HFFc6 (cell line): ENCODE data around the gene SIDT1. TPM values are rescaled to one million over a fixed set of nuclear protein-coding genes. Genes with fewer than 3 reads are reported as not detected.
A peak's percentile ranks its signal among the peaks of the same experiment; 100 is the strongest.
"Not testable (repeated sequence)": the region's sequence is repeated elsewhere in the genome, so short reads cannot be mapped to it uniquely, and the experiment has no call there.

Experiments used
- DNase-seq: peaks from one replicate; pipeline ENCODE4 v3.0.0-alpha.2; 2018
- H3K27ac Mint-ChIP-seq: 2 replicates; pipeline ENCODE4 v1.8.0; 2020; ENCODE audit warnings: mild to moderate bottlenecking, mixed read lengths
- H3K27me3 Mint-ChIP-seq: 2 replicates; pipeline ENCODE4 v1.8.0; 2021; ENCODE audit warnings: mild to moderate bottlenecking, moderate library complexity, mixed read lengths; ENCODE audit not compliant: insufficient read depth
- H3K36me3 Mint-ChIP-seq: 2 replicates; pipeline ENCODE4 v1.8.0; 2021; ENCODE audit warnings: low read depth, mixed read lengths
- H3K4me1 Mint-ChIP-seq: 2 replicates; pipeline ENCODE4 v1.8.0; 2020; ENCODE audit warnings: low read depth, mixed read lengths
- H3K4me3 Mint-ChIP-seq: 2 replicates; pipeline ENCODE4 v1.8.0; 2020; ENCODE audit warnings: mild to moderate bottlenecking, moderate library complexity, mixed read lengths
- H3K9me3 Mint-ChIP-seq: 2 replicates; pipeline ENCODE4 v1.8.0; 2020; ENCODE audit warnings: mild to moderate bottlenecking, mixed read lengths
- CTCF ChIP-seq: fragments of 200-600 bp; sonication (generic); IDR thresholded peaks from 2 replicates; pipeline ENCODE4 v1.5.0; 2021; ENCODE audit warnings: antibody characterized with exemption, mild to moderate bottlenecking
- total RNA-seq, 6 experiments: library from RNA; stranded (reverse); fragmentation: NEBNext Ultra II Directional; extraction: Animal tissue kit (Norgen Biotek cat#: 25700); gene quantifications; 2 replicates in 1 of 6; 3 replicates in 5 of 6; pipeline ENCODE4 v1.2.3, GENCODE V29; 2021

SIDT1 gene
- total RNA-seq, 6 experiments from 2014 or later: not detected

- Mint-ChIP-seq H3K4me1 (peaks cover 6% of the 10 kb centered on the region; the same call in 1 of the 2 replicates), H3K36me3 (no peaks in the 10 kb centered on the region), H3K9me3 (no peaks in the 10 kb centered on the region), H3K27ac (no peak overlapping the region), H3K4me3 (no peak overlapping the region), H3K27me3 (peaks cover 15% of the 10 kb centered on the region)
- no peak for DNase-seq
- TF ChIP-seq CTCF: no peak
Measured at GRCh38 chr3:113631573-113631972, 99.2 kb downstream of the SIDT1 start.

- Mint-ChIP-seq H3K36me3 (no peaks in the 10 kb centered on the region), H3K27me3 (peaks cover 11% of the 10 kb centered on the region), H3K9me3 (no peaks in the 10 kb centered on the region), H3K27ac (no peak overlapping the region), H3K4me3 (peak overlapping the region; percentile 37; the same call in 1 of the 2 replicates), H3K4me1 (no peaks in the 10 kb centered on the region)
- no peak for TF ChIP-seq CTCF
- no peak for DNase-seq
Measured at GRCh38 chr3:113634782-113635474, 102.6 kb downstream of the SIDT1 start.

GRCh38 chr3:113636034-113636433, 103.7 kb downstream of the SIDT1 start:
- H3K36me3 Mint-ChIP-seq, H3K4me1 Mint-ChIP-seq, DNase-seq, H3K4me3 Mint-ChIP-seq, H3K9me3 Mint-ChIP-seq, H3K27me3 Mint-ChIP-seq, H3K27ac Mint-ChIP-seq: not testable (repeated sequence)

GRCh38 chr3:113637756-113638155, 105.4 kb downstream of the SIDT1 start:
- peaks cover under 1% of the 10 kb centered on the region; the same call in 1 of the 2 replicates for H3K9me3 Mint-ChIP-seq
- no peak for DNase-seq
- H3K27ac Mint-ChIP-seq: no peak overlapping the region
- no peak overlapping the region for H3K4me3 Mint-ChIP-seq
- no peaks in the 10 kb centered on the region for H3K36me3 Mint-ChIP-seq
- peaks cover 5% of the 10 kb centered on the region for H3K27me3 Mint-ChIP-seq
- TF ChIP-seq CTCF: no peak
- no peaks in the 10 kb centered on the region for H3K4me1 Mint-ChIP-seq

GRCh38 chr3:113638910-113639309, 106.6 kb downstream of the SIDT1 start:
- Mint-ChIP-seq H3K27ac (no peak overlapping the region), H3K4me3 (no peak overlapping the region), H3K9me3 (peaks cover 7% of the 10 kb centered on the region), H3K27me3 (peaks cover 5% of the 10 kb centered on the region; the same call in 1 of the 2 replicates), H3K36me3 (peaks cover 3% of the 10 kb centered on the region; the same call in 1 of the 2 replicates), H3K4me1 (no peaks in the 10 kb centered on the region)
- DNase-seq: no peak
- TF ChIP-seq CTCF: no peak

- Mint-ChIP-seq H3K4me1 (no peaks in the 10 kb centered on the region), H3K27ac (no peak overlapping the region), H3K36me3 (peaks cover 31% of the 10 kb centered on the region), H3K4me3 (no peak overlapping the region), H3K9me3 (peaks cover 43% of the 10 kb centered on the region), H3K27me3 (no peaks in the 10 kb centered on the region; the same call in none of the 2 replicates)
- no peak for DNase-seq
- no peak for TF ChIP-seq CTCF
Measured at GRCh38 chr3:113643583-113643982, 111.2 kb downstream of the SIDT1 start.
